Spinal cord (tissue), 10 donors: ENCODE measurements around the gene GSTT2. TPM values are rescaled to one million over a fixed set of nuclear protein-coding genes. Genes with fewer than 3 reads are reported as not detected.
"Not testable (repeated sequence)": the region's sequence is repeated elsewhere in the genome, so short reads cannot be mapped to it uniquely, and the experiment has no call there.

Experiments used
- DNase-seq, 6 donors: peaks; one replicate each; pipeline versions ENCODE4 v3.0.0 to v3.0.0-alpha.2; 2013 to 2015; ENCODE audit warnings: low spot score in 6 of 6, low read depth in 4 of 6
- H3K27ac ChIP-seq: one replicate; pipeline ENCODE4 v1.5.1; 2013; ENCODE audit warnings: low read depth, low read length, control low read depth
- H3K27me3 ChIP-seq: one replicate; pipeline ENCODE4 v1.6.1; 2013; ENCODE audit warnings: low read length; ENCODE audit not compliant: control insufficient read depth, insufficient read depth
- H3K36me3 ChIP-seq: one replicate; pipeline ENCODE4 v1.6.1; 2013; ENCODE audit warnings: low read length; ENCODE audit not compliant: control insufficient read depth, insufficient read depth
- H3K4me1 ChIP-seq: one replicate; pipeline ENCODE4 v1.6.1; 2013; ENCODE audit warnings: low read length; ENCODE audit not compliant: control insufficient read depth, insufficient read depth
- H3K4me3 ChIP-seq: one replicate; pipeline ENCODE4 v1.5.1; 2013; ENCODE audit warnings: low read depth, low read length, control low read depth
- H3K9me3 ChIP-seq: one replicate; pipeline ENCODE4 v1.6.1; 2013; ENCODE audit warnings: low read length; ENCODE audit not compliant: control insufficient read depth, insufficient read depth
- WGBS: methylation state at CpG from one replicate; pipeline ENCODE4 v1.1.5; 2013; ENCODE audit warnings: missing lambda C conversion rate; ENCODE audit not compliant: insufficient coverage; 5-methylcytosine and 5-hydroxymethylcytosine counted together
- polyA plus RNA-seq, 2 donors: library from polyadenylated mRNA; unstranded; fragments of 120-200 nt; gene quantifications; one replicate each; pipeline ENCODE4 v1.2.1, GENCODE V29; 2013; ENCODE audit not compliant: insufficient read length in 2 of 2
- total RNA-seq, 2 donors: library from RNA; depleted of rRNA in 1 of 2; stranded (reverse); fragments of 120-200 nt in 1 of 2; fragments of >200 nt in 1 of 2; gene quantifications; one replicate each; pipeline versions ENCODE4 v1.2.3 to v1.2.4, GENCODE V29; 2013 to 2014
- donor health status: healthy.

GSTT2 gene
- total and polyA plus RNA-seq, 4 donors: 0.44 to 0.45 TPM; not detected in 2

DNA sequence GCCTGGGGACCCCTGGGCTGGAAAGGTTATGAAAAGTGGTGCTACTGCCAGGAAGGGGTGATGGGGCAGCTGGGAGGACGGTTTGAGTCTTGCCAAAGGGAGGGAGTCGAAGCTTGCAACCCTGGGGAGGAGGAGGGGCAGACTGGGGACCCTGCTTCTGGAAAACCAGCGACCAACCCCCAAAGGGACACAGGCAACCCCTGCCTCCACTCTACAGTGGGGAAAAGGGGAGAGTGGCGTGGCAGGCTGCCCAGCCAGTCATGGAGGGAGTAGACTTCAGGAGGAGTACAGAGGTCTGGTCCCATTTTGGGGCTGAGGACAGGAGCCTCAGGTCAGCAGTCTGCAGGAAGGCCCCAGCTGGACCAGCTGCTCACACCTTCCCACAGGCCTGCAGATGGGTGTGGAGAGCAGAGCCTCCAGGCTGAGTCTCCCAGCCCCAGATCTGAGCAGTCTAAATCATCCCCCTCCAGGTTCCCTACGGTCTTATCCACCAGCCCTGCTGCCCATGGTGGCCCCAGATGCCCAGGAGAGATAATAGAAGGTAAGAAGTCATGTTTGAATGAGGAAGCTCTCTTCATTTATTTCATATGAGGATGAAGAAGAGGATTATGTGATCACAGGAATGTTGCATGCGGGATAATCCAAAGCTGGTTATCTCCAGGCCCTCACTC, 9.0 kb upstream of the GSTT2 start:
- WGBS: 83% methylated on average over 1 of the region's 6 CpGs

DNA sequence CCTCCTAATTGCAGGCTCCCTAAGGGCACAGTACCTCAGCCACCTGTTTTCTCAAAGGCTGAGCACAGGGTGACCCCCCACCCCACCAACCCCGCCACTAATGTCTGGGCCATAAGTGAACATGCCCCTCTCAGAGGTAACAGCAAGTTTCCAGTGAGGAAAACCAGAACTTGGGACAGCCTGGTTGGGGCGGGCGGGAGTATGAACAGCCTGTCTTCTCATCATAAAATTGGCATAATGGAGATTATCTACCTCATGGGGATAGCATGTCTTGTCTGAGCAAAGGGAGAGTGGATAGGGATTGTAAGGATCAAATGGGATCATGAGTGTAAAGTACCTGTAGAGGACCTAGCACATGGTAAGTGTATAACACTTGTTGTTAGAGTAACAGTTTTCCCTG, 8.0 kb upstream of the GSTT2 start:
- not testable (repeated sequence) for H3K27me3 ChIP-seq, DNase-seq, H3K4me3 ChIP-seq, H3K9me3 ChIP-seq, H3K4me1 ChIP-seq, H3K27ac ChIP-seq
- H3K36me3 ChIP-seq: peaks cover 29% of the 10 kb centered on the region
- WGBS: 100% methylated on average over 1 of the region's 3 CpGs

More for the DNA sequence above, 9.0 kb upstream of the GSTT2 start:
- no peak overlapping the region for H3K4me3 ChIP-seq
- no peak overlapping the region for H3K27ac ChIP-seq
- H3K36me3 ChIP-seq: peaks cover 29% of the 10 kb centered on the region
- no peaks in the 10 kb centered on the region for H3K9me3 ChIP-seq
- H3K27me3 ChIP-seq: no peaks in the 10 kb centered on the region
- H3K4me1 ChIP-seq: no peaks in the 10 kb centered on the region
- DNase-seq: peak in 1 of 6 donors; percentile 0

DNA sequence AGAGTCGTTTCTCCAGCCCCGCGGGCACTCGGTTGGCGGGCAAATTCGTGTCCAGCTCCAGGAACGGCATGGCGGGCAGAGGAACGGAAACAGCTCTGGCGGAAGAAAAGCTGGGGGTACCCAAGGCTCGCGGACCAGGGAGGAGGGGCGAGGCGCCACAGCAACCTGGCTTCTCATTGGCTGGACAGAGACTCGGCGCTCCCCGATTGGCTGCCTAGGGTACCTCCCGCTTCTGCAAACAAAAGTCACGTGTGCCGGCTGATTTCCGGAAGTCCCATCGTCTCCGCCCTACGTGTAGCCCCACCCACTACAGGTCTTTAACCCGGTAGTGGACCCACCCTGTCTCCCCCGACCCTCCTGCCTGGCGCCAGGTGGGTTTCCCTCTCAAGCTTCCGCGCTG, 5.6 kb upstream of the GSTT2 start, which contains the start of gene DDT:
DDT (minus strand) TSS at position 97 of the 400 bp plus-strand sequence; CDS start at position 70, 27 bp downstream.
- not testable (repeated sequence) for H3K27ac ChIP-seq, H3K27me3 ChIP-seq
- WGBS: no CpG with 5 or more reads among the region's 29 CpGs

DNA sequence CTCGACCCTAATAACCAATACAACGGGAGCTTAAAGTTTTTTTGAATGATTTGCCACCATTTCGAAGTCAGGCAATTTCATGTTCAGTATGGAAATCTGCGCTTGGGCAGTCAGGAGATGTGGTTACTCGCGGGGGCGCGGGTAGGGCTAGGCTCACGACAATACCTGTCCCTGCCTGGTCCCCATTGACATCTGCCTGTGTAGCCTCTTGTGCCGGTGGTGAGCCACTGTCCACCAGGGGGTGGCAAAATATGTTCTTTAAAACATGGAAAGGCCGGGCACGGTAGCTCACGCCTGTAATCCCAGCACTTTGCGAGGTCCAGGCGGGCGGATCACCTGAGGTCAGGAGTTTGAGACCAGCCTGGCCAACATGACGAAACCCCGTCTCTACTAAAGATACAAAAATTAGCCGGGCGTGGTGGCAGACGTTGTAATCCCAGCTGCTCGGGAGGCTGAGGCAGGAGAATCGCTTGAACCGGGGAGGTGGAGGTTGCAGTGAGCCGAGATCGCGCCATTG, 5.0 kb upstream of the GSTT2 start:
- not testable (repeated sequence) for H3K27ac ChIP-seq, H3K4me3 ChIP-seq, H3K4me1 ChIP-seq, H3K27me3 ChIP-seq, H3K9me3 ChIP-seq, DNase-seq
- peaks cover 21% of the 10 kb centered on the region for H3K36me3 ChIP-seq
- WGBS: no CpG with 5 or more reads among the region's 27 CpGs

More for the DNA sequence above, 5.6 kb upstream of the GSTT2 start, which contains the start of gene DDT:
- H3K4me1 ChIP-seq, H3K9me3 ChIP-seq, DNase-seq, H3K4me3 ChIP-seq: not testable (repeated sequence)
- peaks cover 26% of the 10 kb centered on the region for H3K36me3 ChIP-seq

DNA sequence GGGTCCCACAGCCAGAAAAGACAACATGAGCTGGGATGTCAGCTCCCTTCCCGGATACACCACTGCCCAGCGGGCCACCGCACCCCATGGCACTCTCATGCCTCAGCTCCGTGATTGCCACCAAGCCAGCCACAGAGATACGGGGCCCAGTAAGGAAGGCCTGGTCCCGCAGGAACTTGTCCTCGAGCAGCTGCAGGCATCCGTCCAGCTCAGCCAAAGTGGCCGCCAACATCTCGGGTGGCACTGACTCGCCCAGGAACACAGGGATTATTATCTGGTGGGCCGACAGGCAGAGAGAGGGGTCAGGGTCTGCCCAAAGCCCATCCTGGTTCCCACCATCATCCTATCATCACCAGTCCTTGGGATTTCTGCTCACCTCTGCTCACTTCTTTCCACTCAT, 2.6 kb upstream of the GSTT2 start:
- H3K27ac ChIP-seq, H3K36me3 ChIP-seq, DNase-seq, H3K9me3 ChIP-seq, H3K4me3 ChIP-seq, H3K27me3 ChIP-seq, H3K4me1 ChIP-seq: not testable (repeated sequence)
- no CpG with 5 or more reads among the region's 12 CpGs for WGBS

DNA sequence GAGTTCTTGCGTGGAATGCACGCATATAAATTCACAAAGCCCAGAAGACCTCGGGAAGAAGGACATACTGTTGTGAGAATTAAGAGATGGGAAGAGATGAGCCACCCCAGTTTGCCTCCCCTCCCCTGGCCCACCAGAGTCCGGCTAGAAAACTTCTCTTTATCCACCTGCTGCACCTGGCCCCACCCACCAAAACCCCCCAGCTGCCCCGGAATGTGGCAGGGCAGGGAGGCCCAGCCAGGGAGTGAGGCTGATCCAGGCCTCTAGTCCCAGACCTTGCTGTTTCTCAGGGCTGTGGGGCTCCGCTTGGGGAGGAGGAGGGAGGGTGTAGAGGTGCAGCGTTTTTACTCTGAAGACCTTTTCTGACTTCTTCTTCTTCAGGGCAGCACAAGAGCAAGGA, 633 bp downstream of the GSTT2 start:
- DNase-seq, H3K4me1 ChIP-seq, H3K4me3 ChIP-seq, H3K36me3 ChIP-seq, H3K27me3 ChIP-seq, H3K9me3 ChIP-seq, H3K27ac ChIP-seq: not testable (repeated sequence)
- no CpG with 5 or more reads among the region's 7 CpGs for WGBS

DNA sequence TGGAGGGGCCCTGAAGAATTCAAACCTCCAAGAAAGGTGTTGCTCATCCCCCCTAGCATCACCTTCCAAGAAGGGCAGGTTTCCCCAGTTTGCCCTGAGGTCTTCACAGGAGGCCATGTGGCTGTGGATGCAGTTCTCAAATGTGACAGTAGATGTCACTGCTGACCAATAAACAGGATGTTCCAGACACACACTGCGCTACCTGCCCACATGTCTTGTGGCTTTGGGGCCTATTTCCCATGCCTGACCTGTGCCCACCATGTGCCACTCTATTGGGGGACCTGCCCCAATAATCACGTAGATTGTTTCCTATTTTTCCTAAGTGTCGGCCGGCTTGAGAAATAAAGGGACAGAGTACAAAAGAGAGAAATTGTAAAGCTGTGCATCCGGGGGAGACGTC, 4.5 kb downstream of the GSTT2 start:
- WGBS: no CpG with 5 or more reads among the region's 6 CpGs
- Histone ChIP-seq H3K4me1 (no peaks in the 10 kb centered on the region), H3K27ac (no peak overlapping the region), H3K4me3 (no peak overlapping the region), H3K36me3 (no peaks in the 10 kb centered on the region), H3K9me3 (no peaks in the 10 kb centered on the region), H3K27me3 (no peaks in the 10 kb centered on the region)
- peak in 1 of 6 donors; percentile 49 for DNase-seq

DNA sequence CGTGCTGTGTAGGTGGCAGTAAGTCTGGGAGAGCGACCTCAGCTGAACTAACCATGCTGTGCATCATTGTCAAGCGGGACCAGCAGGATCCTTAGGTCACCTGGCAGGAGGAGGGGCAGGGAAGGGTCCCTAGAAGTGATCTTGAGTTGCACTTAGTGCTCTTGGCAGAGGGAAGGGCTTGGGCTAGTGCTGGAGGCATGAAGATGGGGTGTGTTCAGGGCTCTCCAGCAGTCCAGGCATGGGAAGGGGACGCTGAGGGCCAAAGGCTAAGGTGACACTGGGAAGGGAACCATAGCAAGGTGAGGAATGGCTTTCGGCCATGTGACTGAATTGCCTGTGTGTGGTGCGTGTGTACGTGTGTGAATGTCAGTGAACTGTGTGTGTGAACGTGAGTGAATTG, 6.2 kb downstream of the GSTT2 start:
- WGBS: no CpG with 5 or more reads among the region's 8 CpGs

DNA sequence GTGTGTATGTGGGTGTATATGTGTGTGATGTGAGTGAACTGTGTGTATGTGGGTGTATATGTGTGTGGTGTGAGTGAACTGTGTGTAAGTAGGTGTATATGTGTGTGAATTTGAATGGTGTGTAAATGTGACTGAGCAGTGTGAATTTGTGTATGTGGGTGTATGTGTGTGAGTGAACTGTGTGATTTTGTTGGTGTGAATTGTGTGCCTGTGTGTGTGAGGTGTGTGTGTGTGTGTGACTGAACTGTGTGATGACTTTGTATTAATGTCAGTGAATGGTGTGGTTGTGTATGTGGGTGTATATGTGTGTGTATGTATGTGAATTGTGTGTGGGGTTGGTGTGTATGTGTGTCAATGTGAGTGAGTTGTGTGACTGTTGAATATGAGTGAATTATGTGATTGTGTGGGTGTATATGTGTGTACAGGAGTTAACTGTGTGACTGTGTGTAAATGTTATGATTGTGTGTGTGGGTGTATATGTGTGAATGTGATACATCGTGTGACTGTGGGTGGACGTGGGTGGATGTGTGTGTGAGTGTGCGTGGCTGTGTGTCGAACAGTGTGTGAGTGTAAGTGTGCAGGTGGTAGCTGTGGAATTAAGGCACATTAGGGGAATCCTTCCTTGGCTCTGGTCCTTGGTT, 6.7 kb downstream of the GSTT2 start:
- H3K36me3 ChIP-seq, H3K27ac ChIP-seq, H3K4me1 ChIP-seq, H3K9me3 ChIP-seq, DNase-seq, H3K27me3 ChIP-seq, H3K4me3 ChIP-seq: not testable (repeated sequence)
- no CpG with 5 or more reads among the region's 4 CpGs for WGBS

More for the DNA sequence above, 6.2 kb downstream of the GSTT2 start:
- H3K36me3 ChIP-seq, H3K9me3 ChIP-seq, H3K27ac ChIP-seq, H3K27me3 ChIP-seq, H3K4me1 ChIP-seq, H3K4me3 ChIP-seq, DNase-seq: not testable (repeated sequence)
